NCI-H345 (cell line): ENCODE results near the gene UBE2QL1.

ENCODE experiments used
- DNase-seq: peaks from one replicate; lab custom pipeline; 2025; lab: John Stamatoyannopoulos, UW

UBE2QL1 gene

GRCh38 chr5:6478793-6479192, 30.1 kb downstream of the UBE2QL1 start:
- no peak for DNase-seq

DNA sequence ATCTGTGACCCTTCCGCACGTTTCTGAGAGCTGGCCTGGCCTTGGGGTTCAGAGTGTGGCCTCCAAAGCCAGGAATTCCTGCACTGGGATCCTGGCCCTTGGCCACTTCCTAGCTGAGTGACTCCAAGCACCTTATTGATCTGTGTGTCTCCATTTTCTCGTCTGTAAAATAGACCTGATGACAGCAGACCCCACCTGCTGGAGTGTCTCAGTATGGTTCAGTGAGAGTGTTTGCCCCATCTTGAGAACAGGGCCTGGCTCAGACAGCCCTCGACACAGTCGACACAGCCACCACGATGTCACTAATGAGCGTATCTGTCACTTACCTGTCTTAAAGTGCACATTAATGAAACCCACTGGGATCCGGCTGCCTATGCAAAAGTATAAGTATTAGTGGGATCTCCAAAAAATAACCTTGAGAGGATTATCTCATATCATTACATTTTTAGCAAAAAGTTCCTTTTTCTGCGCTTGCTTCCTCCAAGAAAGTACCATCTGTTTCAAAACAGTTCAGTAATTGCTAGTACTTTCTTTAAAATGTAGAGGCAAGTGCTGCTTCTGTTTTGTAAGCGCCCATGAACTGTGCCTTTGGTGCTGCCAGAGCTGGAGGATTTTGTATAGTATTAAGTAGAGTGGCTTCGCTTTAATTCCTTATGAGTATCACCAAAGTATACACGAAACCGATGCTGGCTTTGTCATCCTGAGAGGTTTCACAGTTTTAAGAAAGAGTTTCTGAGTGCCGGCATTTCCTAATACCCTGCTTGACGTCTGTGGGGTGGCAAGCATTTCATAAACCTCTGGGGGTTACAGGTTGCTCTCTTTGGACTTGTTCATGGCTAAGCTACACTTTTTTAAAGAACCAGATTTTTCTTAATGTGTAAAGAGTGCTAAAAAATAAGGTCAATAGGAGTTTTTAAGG, 31.7 kb downstream of the UBE2QL1 start:
- no peak for DNase-seq

DNA sequence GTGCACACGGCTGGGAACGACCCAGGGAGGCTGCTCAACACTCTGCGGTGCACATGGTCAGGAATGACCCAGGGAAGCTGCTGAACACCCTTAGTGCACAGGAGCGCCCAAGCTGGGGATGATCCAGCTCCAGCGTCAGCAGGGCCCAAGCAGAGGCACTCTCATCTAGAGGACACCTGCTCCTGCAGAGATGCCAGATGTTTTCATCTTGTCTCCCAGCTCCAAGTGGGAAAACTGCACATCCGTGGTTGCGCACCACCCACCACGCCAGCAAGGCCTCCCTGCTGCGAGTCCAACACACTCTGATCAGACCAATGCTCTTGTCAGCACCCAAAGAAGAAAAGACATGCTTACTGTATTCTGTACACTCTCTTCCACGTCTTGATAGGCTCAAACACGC, 34.1 kb downstream of the UBE2QL1 start:
- peak; percentile 46 for DNase-seq

GRCh38 chr5:6483880-6484382, 35.3 kb downstream of the UBE2QL1 start:
- no peak for DNase-seq

DNA sequence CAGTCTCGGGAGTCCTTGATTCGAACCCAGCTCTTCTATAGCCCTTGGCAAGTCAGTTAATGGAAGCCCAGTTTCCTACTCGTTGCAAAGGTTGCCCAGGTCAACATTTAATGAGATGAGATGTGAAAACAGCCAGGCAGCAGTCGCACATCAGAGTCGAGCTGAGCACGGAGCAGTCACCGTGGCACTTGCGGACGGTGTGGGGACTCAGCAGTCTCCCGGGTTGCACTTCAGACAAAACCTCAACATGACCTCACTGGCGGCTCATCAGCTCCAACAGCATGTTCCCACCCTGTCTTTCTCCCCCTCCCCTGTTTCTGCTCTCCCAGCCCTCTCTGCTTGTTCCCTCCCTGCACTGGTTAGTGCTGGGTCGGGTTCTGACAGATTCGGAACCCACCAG, 35.8 kb downstream of the UBE2QL1 start:
- no peak for DNase-seq

DNA sequence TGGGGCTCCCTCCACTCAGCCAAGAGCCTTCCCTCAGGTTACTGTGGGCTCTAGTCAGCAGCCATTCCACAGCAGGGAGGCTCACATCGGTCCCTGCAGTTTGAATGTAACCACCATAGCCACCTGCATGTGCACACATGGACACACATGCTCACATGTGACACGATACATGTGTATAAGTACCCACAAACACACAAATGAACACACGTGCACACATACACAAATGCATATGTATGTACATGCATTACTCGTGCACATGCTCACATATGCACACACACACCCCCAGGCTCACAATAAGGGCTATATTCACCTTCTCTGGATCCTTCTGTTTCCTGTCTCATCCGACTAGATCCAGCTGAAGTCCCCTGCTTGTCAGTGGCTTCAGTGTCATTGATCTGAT, 36.2 kb downstream of the UBE2QL1 start:
- no peak for DNase-seq

GRCh38 chr5:6485441-6485840, 36.8 kb downstream of the UBE2QL1 start:
- DNase-seq, result no peak

DNA sequence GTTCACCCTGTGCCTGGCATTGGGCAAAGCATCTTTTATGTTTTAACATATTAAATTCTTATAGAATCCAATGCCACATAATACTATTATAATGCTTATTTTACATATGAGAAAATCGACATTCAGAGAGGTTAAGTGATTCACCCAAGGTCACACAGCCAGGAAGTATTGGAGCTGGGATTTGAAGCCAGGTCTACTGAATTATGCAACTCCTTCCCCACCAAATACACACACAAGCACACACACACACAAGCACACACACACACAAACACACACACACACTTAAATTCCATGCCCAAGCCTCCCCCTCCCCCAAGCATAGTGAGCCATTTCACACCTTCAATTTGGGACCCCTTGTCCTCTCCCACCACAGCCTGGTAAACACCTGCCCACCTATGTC, 37.4 kb downstream of the UBE2QL1 start:
- no peak for DNase-seq

GRCh38 chr5:6487081-6487480, 38.4 kb downstream of the UBE2QL1 start:
- no peak for DNase-seq

DNA sequence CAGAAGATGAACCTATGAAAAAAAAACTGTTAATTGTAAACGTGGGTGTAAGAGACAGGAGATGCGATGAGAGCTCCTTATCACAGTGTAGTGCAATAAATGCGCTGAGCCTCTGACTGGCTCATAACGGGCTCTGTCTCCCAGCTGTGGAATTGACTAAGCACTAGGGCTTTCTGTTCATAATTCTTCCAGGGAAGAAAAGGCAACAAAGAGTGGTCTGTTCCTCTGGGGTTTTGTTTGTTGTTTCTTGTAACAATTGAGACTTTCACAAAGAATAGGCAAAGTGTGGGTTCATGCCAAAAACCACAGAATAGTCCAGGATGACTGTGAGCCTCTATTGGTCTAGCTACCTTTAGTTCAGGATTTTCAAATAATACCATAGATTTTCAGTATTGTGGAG, 39.4 kb downstream of the UBE2QL1 start:
- no peak for DNase-seq

GRCh38 chr5:6489643-6490185, 41.1 kb downstream of the UBE2QL1 start:
- DNase-seq, result no peak

- no peak for DNase-seq
Observed at GRCh38 chr5:6490246-6490645, 41.6 kb downstream of the UBE2QL1 start.

GRCh38 chr5:6490693-6491092, 42.0 kb downstream of the UBE2QL1 start:
- no peak for DNase-seq

DNA sequence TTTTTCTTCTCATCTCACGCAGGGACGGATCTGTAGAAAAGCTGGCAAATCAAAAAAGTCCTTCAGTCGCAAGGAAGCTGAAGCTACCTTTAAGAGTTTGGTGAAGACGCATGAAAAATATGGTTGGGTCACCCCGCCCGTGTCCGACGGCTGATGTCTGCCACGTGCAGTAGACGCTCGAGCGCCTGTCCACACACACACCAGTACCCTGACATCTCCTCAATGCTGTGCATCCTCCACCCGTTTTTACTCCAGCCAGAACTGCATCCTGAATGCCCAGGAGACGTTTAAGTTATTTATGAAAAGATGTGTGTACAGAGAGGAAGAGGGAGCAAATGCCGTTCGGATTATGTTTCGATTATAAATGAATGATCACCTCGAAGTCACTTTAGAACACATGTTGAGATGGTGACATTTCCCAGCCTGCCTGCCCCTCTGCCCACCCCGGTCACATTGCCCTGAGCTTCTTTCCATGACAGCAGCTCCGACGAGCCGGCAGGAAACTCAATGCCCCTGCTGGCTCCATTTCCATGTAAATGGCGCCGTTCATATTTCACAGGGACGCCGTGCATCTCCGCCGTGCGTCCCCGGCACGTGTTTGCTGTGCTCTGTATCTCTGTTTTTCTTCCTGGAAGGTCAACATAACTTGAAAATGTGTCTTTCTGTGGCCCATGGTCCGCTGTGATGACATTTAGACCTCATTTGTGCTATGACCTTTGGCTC, 42.7 kb downstream of the UBE2QL1 start:
- no peak for DNase-seq

DNA sequence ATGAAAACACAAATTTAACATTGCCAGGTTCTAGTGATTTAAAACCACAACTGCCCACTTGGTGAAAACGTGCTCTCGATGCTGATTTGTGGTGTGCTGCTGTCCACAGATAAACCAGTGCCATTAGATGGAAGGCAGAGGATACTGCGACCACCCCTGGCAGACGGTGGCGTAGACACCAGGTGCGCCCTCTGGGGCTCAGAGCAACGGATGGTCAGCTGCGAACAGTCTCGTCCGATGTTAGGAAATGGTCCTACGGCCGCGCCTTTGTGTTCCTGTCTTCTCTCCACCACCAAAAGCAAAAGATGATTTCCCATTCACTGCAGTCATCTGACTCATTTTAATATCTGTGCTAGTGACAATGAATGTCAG, 43.2 kb downstream of the UBE2QL1 start:
- DNase-seq, result no peak

DNA sequence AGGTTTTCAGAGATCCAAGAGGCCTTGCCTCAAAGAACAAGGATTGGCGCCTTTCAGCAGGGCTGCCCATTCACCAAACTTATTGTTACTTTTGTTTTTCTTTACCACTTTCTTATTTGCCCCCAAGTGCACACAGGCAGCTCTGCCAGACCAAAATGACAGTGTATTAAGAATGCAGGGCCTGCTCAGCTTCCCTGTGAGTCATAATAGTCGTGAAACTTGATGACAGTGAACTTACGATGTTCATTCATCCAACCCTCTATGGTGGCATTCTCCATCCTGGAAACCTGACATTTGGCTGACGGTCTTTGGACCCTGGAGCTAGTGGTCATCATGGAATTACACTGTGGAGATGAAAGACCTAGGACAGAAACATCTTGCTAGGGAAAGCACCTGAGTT, 44.3 kb downstream of the UBE2QL1 start:
- DNase-seq, result no peak

DNA sequence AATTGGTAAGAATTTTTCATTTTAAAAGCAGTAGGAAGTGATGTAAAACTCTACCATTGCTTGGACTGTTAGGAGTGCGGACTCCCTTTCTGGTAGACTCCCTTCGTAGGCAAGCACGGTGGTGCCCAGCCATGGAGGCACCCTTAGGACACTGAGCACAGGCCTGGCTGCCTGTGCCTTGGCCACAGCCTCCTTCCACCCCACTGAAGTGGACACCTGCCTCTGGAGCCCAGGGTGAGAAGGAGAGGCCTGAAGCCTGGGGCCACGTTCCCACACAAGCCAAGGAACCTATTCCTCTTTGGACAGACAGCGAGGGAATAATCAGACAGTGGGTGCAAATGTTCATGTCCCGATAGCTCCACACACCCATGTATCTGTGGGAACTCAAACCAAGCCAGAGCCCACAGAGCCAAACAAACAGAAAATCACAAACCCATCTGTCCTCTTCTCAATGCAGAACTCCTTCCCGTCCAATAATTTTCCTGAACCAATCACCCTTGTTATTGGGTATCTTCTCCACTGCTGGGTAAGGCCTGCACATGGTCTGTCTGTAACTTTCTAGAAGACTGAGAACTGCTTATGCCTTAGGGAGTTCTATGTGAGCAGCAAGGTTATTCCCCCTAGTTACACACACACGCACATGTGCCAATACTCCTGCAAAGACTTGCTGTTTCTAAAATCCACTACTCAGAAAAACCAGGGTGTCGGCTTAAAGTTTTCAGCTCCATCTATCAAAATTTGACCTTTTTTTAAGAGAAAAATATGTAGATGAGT, 45.2 kb downstream of the UBE2QL1 start:
- DNase-seq, result no peak

- peak; percentile 24 for DNase-seq
Observed at GRCh38 chr5:6494939-6495338, 46.3 kb downstream of the UBE2QL1 start.

DNA sequence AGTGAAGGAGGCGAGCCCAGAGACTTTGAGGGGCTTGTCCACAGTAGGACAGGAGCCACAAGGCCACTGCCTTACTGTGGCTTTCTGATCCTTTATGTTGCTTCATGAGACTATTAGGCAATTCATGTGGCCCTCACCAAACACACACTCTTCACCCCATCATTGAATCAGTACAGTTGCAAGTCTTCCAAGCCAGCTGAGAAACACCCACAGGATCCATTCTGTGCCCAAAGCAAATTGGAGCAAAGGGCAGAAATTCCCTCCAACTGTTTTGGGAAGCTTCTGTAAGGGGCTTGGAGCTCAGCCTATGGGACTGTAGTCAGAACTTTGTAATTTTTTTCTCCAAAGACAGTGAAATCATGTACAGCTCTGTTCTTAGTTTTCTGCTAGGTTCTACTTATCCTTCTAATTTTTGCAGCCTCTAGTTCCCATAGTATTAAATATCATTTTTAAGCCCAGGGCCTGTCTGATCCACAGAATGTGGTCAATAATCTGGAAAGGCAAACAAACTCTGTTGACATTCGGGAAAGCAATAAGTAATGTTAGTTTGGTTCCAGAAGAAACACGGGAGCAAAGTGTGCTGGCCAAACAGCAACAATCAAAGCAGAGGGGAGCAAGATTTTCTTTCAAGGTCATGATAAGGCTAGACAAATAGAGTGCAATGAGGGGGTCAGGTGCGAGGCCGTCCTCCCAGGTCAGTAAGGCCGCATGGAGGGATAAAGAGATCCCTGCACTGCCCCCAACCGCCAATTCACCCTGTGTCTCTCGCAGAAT, 47.0 kb downstream of the UBE2QL1 start:
- no peak for DNase-seq

- DNase-seq, result no peak
Observed at GRCh38 chr5:6496207-6496584, 47.5 kb downstream of the UBE2QL1 start.

GRCh38 chr5:6496636-6497035, 48.0 kb downstream of the UBE2QL1 start:
- DNase-seq, result no peak
